ENCODE results near the gene PTPRM. TPM values are rescaled to one million over a fixed set of nuclear protein-coding genes. Genes with fewer than 3 reads are reported as not detected.

Gene PTPRM
- total RNA-seq, 1 donor from 2014 or later = 32.3 TPM

DNA sequence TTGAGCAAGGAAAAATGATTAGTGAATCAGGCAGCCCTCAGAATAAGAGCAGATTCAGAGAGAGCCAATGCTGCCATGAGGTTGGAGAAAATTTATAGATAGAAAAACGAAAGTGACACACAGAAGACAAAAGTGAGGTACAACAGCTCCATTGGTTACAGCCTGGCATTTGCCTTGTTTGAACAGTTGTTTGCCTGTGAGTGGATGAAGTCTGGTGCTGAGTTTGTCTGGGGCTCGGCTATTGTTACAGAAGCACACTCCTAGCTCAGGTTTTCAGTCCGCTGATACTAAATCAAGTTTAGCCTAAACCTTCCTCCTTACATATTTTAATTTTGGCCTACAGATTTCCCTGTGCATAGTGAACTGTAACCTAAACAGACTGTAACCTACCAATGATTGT, 654.3 kb downstream of the PTPRM start:
- no peak for DNase-seq (ENCODE audit: low read depth in 2 of 2)

DNA sequence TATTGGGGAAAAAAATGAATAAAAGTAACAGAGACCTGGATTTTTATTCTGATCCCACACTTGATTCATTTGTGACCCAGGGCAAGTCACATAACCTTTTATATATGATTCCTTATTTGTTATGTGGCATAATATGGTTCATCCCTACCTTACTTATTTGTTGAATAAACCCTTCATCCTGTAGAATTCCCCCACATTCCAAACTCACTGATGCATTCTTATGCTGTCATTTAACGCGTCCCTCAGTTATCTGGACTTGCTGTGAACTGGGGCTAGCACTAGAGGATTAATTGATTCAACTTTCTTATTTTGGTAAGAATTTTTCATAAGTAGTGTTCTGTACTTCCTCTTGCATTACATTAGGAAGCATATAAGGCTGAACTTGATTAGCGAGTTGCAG, 657.5 kb downstream of the PTPRM start:
- peak in 1 of 2 donors; percentile 24 for DNase-seq (ENCODE audit: low read depth in 2 of 2)

DNA sequence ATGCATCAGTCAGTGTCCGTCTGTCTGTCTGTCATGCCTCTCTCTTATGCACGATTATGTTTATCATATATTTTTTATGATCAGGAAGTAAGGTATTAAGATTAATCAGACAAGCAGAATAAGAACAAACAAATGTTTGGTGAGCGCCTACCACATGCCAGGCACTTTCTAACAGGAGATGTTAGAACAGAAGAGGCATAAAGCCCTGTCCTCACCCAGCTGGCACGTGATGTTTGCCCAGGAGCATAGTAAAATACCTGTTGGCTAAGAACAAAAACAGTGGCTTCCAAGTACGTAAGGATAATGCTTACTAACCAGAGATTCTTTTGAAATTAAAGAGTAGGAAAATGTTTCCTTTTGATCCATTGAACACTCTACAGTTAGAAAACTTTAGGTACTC, 661.9 kb downstream of the PTPRM start:
- no peak for DNase-seq (ENCODE audit: low read depth in 2 of 2)

DNA sequence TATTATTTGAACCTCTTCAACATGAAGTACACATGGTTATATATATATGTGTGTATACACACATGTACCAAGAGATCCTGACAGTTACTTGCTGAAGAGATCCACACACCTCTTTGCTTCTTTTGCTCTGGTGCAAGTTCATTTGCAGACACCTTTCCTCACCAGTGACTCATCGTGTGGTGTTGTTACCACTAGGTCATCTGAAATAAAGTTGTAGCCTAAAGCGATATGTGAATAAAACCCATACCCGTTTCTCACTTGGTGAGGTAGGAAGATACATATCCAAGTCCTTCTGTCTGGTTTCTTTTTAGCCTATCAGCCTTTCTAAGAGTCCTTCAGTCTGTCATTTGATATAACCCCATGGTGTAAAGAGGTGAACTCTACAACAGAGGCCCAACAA, 662.7 kb downstream of the PTPRM start:
- no peak for DNase-seq (ENCODE audit: low read depth in 2 of 2)

DNA sequence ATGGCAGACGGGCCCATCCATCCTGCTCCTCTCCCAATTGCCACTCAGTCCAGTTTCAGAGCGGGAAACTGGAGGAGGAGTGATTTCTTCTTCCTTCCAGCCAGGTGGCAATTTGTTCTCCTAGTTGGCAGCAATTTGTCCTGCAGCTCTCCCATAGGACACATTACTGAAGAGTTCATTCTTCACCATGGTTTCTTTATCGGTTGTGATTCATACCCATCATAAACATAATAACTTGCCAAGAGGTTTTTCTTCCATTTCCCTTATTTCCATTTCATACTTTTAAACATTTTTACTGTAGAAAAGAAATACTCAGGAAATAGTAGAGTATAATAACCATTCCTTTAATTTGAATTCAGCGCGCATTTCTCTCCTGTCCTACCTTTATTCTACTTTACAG, 664.2 kb downstream of the PTPRM start:
- DNase-seq (ENCODE audit: low read depth in 2 of 2) = no peak

DNA sequence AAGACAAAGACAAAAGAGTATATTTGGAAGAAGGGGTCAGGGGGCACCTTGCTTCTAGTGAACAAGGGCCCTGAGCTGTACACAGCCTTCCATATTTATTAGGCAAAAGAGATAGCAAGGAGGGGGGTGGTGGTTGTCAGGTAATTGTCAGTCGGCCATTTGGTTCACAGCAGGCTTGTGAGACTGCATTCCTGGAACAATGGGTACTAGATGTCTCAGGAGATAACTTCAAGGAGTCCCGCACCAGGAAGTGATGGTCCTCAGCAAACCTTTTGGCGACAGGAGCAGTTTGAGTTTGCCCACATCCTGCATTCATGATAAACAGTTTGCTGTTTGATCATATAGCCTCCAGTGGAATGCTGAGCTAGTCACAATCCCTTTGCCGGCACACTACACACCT, 665.7 kb downstream of the PTPRM start:
- no peak for DNase-seq (ENCODE audit: low read depth in 2 of 2)

DNA sequence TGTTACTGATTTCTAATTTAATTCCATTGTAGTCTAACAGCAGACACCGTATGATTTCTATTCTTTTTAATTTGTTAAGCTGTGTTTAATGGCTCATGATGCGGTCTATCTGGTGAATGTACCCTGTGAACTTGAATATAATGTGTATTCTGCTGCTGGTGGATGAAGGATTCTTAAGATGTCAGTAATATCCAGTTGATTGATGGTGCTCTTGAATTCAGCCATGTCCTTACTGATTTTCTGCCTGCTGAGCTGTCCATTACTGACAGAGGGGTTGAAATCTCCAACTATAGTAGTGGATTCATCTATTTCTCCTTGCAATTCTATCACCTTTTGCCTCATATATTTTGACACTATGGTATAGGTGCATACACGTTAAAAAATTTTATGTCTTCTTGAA, 668.8 kb downstream of the PTPRM start:
- no peak for DNase-seq (ENCODE audit: low read depth in 2 of 2)

DNA sequence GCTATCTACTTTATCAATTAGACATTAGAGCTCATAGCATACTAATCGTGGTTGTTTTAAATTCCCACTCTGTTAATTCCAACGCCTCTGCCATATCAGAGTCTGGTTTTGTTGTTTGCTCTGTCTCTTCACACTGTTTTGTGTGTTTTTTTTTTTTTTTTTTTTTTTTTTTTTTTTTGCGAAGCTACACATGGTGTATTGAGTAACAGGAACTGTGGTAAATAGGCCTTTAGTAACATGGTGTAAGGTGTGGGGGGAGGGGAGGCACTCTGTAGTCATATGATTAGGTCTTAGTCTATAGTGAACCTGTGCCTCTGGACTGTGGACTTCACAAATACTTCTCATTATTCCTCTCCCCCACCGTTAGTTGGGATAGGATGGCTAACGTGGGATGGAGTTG, 671.4 kb downstream of the PTPRM start:
- no peak for DNase-seq (ENCODE audit: low read depth in 2 of 2)

DNA sequence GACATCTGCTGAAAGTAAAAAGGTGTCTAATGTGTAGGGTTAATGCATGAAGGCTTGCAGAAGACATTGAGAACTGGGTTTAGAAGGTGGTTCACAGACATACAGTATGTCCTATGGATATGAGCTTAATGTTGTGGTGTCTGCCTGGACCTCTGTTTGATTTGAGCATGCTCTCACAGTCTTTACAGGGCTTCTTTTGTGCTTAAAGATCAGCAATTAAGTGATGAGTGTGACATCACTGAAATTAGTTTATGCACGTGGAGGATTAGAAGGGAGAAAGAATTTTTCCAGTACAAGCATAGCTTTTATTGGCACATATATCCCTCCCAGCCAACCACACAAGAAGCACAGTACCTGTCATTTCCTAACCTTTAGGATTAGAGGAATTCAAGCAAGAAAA, 674.6 kb downstream of the PTPRM start:
- no peak for DNase-seq (ENCODE audit: low read depth in 2 of 2)

DNA sequence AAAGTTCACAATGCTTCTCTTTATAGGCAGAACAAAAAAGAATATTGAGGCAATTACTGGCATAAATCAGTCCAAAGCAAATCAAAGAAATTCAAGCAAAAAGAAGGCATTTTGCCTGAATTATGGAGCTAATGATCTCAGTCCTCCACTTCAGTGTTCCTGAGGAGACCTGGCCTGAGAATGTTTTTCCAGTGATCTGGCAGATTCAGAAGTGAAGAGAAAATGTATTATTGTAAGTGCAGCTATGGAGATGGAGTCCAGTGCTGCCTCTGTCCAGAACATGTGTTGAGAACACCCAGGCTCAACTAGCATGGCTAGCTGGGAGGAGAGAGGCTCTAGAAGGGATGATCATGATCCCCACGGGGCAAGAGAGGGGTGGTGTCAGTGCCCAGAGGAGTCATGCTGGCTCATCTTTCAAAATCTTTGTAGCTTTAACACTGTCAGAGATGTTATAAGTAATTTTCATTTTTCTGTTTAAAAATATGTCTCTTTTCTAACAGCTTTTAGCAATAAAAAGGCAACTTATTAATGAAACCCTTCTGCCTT, 675.1 kb downstream of the PTPRM start:
- no peak for DNase-seq (ENCODE audit: low read depth in 2 of 2)

DNA sequence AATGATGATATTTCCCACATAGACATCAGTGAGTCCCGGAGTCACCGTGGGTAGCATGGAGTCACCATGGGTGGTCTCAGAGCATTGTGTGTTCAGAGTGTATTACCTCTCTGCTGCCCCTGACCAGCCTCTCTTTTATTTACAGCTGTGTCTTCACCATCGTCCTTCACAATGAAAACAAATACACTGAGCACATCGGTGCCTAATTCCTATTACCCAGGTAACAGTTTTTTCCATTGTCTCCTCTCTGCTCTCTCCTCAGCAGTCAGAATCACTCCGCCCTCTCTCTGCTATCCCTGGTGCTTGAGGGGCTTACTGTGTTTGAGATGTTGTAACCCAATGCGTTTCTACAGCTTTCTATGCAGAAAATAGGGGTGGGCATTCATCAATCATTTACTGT, 680.6 kb downstream of the PTPRM start:
- DNase-seq (ENCODE audit: low read depth in 2 of 2) = no peak

DNA sequence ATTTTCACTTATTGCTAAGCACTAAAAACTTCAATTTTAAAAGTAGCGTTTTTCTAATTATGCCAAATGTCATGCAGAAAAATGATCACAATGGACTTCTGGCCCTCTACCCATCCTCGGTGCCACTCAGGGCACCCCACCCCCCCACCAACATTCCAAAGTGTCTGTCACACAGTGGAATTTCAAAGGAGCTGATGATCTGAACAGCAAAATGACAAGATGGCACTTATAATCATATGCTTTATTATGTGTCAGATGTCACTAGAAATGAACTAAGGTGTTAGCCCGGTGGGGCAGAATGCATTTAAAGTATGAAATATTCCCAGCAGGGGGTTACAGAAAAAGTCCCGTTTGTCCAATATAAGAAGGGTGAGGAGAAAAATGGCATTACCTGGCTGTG, 681.5 kb downstream of the PTPRM start:
- no peak for DNase-seq (ENCODE audit: low read depth in 2 of 2)

DNA sequence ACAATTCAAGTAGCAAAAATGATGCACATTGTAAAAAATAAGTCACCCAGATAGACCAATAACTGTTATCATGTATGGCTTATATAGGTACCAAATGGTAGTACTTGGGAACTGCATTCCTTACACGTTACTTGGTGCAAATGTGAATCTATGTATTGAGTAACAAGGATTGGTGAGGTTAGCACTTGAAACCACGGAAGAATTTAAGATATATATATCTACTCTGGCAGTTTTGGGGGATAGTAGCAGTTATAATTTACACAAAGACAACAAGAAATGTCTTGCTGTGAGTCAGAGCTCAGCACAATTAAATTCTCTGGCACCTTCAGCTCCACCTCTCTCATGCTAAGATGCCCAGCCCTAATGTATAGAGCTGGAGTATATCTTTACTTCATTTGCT, 682.7 kb downstream of the PTPRM start:
- no peak for DNase-seq (ENCODE audit: low read depth in 2 of 2)

DNA sequence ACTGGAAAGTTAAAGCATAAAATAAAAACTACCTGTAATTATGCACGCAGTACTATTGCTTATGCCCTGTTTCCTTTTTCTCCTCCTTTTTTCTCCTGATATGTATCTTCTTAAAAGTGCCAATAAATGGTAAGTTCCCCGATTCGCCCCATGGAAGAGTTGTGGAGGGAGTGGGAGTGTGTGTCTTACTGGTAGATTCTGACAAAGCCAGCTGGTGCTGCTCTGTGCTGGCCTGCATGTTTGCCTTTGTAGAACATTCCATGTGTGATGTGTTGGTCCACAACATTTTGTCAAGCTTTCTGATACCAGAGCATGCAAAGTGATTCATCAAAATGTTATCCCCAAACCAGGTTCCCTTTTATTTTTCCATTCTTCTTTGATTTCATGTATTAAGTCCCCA, 685.3 kb downstream of the PTPRM start:
- DNase-seq (ENCODE audit: low read depth in 2 of 2) = no peak

DNA sequence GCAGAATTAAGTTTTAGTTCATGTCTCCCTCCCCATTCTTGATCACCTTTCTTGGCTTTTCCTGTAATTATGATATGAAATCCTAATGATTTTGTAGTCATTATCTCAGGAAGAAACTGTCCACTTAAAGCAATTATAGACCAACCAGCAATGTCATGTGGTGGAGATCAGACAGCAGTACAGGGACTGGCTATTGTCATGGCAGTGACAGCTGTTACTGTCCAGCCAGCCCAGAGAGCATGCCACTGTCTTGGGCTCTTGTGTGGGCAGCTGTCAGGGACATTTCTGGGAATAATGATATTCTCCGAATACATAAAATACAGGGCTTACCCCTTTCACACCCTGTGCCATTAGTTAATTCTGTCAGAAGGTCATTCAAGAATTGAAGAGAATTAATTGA, 686.8 kb downstream of the PTPRM start:
- no peak for DNase-seq (ENCODE audit: low read depth in 2 of 2)

DNA sequence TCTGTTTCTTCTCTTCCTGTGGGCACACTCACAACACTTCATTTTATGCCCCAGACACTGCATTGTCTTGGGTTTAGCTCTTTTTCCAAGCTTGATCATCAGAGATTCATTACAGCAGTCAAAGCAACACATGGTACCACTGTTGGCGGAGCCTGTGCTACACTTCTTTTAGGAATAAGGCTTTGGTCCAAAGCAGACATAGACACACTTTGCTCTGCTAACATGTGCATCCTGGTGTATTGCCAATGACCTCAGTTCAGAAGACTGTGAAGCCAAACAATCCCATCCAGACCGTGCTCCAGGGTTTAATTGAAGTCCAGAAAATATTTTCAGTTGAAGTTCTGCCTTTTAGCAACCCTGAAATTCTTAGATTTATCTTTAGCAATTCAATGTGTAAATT, 687.5 kb downstream of the PTPRM start:
- DNase-seq (ENCODE audit: low read depth in 2 of 2) = no peak

DNA sequence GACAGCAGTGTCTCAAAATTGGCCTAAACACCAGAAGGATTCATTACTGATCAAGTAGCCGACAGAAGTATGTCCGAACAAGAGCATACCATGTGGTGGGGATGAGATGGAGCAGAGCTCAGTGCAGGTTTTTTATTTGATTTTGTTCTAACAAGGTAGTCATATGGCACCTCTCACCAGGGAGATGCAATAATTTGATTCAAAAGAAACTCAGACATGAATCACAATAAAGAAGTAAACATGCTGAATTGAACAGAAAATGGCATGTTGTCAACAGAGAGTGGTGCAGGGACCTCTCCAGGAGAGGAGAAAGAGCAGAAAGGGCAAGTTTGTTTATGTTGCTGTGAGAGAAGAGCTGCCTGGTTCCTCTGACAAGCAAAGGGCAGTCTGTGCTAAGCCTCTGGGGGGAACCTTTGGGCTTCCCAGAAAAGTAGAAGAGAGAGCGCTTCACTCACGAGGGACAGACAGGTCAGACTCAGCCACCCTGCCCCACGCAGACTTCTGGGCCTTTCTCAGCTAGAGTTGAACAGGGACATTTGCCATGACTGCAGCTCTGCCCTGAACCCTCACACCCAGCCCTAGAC, 690.8 kb downstream of the PTPRM start:
- no peak for DNase-seq (ENCODE audit: low read depth in 2 of 2)

DNA sequence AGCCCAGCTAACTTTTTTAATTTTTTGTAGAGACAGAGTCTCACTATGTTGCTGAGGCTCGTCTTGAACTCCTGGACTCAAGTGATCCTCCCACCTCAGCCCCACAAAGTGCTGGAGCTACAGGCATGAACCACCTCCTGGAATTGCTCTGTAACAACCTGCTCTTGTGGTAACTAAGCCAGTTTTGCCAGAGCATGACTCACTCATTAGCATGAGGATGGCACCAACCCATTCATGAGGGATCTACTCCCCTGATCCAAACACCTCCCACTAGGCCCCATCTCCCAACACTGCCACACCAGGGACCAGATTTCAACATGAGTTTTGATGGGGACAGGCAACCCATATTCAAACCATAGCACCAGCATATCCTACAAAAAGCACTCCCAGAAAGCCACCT, 693.2 kb downstream of the PTPRM start:
- no peak for DNase-seq (ENCODE audit: low read depth in 2 of 2)

DNA sequence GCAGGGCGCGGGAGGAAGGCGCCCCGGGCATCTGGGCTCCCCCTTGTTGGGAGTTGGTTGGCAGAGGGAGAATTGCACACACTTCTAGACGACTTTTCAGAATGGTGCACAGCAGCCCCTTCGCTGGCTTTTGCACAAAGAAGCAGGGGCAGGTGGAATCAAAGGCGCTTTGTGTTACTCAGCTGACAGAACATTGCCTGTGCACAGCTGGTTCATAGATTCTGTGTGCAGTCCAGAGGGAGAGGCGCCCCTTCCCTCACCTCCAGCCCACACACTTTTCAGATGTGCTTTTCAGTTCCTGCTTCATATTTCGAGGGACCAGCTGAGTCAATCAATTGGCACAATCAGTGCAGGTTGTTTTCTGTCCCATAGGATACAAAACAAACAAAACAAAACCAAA, 693.7 kb downstream of the PTPRM start:
- DNase-seq (ENCODE audit: low read depth in 2 of 2) = no peak

DNA sequence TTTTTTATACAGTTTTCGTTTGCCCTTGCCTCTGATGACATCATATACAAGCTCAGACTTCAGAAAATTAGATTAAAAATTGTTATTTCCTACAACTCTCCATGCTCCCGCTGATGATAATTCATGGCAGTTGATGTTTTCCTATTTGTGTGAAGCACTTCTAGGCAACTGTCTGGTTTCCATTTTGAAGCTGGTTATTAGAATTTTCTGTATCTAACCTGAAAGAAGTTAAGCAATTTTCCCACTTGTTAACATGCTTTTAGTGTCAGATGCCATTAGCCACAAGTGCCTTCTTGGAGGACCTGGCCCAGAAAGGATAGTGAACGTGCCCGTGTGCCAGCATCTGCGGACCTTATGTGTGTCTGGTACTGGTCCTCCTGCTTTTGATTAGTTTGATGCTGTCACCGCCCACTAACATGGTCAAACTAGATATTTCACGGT, 694.6 kb downstream of the PTPRM start:
- no peak for DNase-seq (ENCODE audit: low read depth in 2 of 2)

DNA sequence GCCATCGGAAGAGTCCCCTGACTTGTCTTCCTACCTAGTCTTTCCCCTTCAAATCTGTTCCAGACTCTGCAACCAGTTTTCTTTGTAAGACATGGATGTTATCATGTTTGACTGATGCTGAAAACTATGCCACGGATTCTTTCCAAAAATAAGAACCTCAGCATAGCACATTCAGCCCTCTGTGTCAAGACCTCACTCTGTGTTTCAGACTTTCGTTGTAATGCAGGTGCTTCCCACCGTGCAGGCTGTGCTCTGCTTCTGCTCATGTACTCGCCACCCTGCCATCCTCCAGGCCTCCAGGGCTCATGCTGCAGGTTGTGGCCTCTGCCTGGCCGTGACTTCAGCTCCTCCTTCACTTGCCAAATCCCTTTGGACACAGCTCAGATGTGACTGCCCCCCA, 695.1 kb downstream of the PTPRM start:
- DNase-seq (ENCODE audit: low read depth in 2 of 2) = no peak

DNA sequence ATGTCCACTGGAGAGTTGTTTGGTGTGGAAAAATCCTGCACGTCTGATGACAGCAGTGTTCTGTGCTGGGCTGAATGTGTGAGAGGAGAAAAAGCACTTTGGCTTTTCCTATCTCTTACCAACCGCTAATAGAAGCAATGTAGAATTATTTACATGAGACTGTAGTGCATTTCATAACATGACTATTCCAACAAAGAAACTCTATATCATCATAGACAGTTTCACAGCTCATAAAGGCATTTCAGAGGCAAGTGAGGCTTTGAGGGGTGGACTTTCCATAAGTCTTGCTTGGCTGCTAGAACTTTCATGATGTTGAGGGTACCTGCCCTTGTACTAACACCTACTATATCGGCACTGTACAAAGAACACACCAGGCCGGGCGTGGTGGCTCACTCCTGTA, 697.0 kb downstream of the PTPRM start:
- no peak for DNase-seq (ENCODE audit: low read depth in 2 of 2)

DNA sequence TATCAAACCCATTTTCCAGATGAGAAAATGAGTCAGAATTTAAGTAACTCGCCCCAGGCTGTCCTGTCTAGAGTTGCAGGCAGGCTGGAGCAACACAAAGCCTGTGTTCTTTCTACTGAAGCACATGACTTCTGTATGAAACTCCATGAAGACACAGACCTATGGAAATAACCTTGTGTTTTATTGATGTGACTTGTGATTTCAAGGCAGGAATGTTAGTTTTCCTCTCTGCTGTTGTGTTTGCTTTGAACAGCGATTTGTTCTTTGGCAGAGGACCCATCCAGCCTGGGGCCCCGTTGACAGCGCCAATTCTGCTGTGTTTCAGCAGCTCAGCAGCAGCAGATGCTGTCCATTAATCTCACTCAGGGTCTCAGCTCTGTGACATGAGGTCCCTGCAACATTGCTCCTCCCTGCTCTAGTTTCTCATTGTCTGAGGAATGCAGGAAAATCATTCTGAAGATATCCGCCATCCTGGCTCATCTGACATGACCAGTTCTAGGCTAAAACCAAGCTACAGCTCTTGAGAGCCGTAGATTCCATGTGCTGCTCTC, 697.8 kb downstream of the PTPRM start:
- DNase-seq (ENCODE audit: low read depth in 2 of 2) = peak in 1 of 2 donors; percentile 2

DNA sequence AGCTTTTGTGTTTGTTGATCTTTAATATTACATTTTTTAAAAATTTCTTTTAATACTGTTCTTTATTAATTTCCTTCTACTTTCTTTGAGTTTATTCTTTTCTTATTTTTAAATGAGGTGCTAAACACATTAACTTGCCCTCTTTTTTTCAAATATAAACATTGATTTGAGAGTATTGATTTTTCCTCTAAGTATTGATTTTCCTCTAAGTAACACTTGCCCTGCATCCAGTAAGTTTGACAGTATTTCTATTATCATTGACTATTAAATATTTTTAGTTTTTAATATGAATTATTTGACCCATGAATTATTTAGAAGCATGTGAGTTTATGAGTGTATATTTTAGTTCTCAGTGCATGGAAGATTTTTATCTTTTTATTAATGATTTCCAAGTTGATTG, 705.1 kb downstream of the PTPRM start:
- DNase-seq (ENCODE audit: low read depth in 2 of 2) = no peak

Data from dermis microvascular lymphatic vessel endothelial cell (primary cell).